Stimulated activated CD4-positive, alpha-beta T cell treated with anti-CD3 and anti-CD28 coated beads, Interleukin-12 subunit alpha, Interleukin-12 subunit beta, amount 100 ng/mL, for 48 hours (primary cell): ENCODE results near the gene PER3.

Experiments
- DNase-seq, 3 donors: peaks; one replicate each; pipeline ENCODE4 v3.0.0-alpha.2; 2020; ENCODE audit warnings: low read depth in 2 of 3, low spot score in 1 of 3

PER3 gene

GRCh38 chr1:7869136-7869920 is 85.2 kb downstream of the PER3 start:
- no peak for DNase-seq

- no peak for DNase-seq
Measured at GRCh38 chr1:7871136-7871535, 87.0 kb downstream of the PER3 start.

- DNase-seq = no peak
Measured at GRCh38 chr1:7873801-7874795, 90.0 kb downstream of the PER3 start.

GRCh38 chr1:7878027-7878426 is 93.9 kb downstream of the PER3 start:
- DNase-seq = no peak

GRCh38 chr1:7879228-7879627 is 95.1 kb downstream of the PER3 start:
- no peak for DNase-seq

- DNase-seq = no peak
Measured at GRCh38 chr1:7884757-7885156, 100.7 kb downstream of the PER3 start.

GRCh38 chr1:7885513-7886404 is 101.7 kb downstream of the PER3 start:
- DNase-seq = peak; percentile 9 to 18 (median 14)

GRCh38 chr1:7886405-7886745 is 102.3 kb downstream of the PER3 start:
- DNase-seq = no peak

- no peak for DNase-seq
Measured at GRCh38 chr1:7888248-7889081, 104.4 kb downstream of the PER3 start.

GRCh38 chr1:7890853-7891252 is 106.8 kb downstream of the PER3 start:
- no peak for DNase-seq

- no peak for DNase-seq
Measured at GRCh38 chr1:7891804-7892203, 107.7 kb downstream of the PER3 start.

- DNase-seq = no peak
Measured at GRCh38 chr1:7893529-7894180, 109.6 kb downstream of the PER3 start.
